Ishikawa (cell line): ENCODE measurements around the gene EFHC1.

ENCODE experiments used
- CEBPB ChIP-seq: IDR thresholded peaks from 2 replicates; pipeline ENCODE4 v1.6.1; 2012
- CREB1 ChIP-seq: IDR thresholded peaks from 2 replicates; pipeline ENCODE4 v1.6.1; 2012; ENCODE audit warnings: low read depth
- EGR1 ChIP-seq: IDR thresholded peaks from 2 replicates; pipeline ENCODE4 v1.6.1; 2012
- EP300 ChIP-seq: IDR thresholded peaks from 2 replicates; pipeline ENCODE4 v1.6.1; 2012; ENCODE audit warnings: borderline replicate concordance
- FOXM1 ChIP-seq: IDR thresholded peaks from 2 replicates; pipeline ENCODE4 v1.6.1; 2012; ENCODE audit warnings: low read depth, borderline replicate concordance
- MAX ChIP-seq: IDR thresholded peaks from 2 replicates; pipeline ENCODE4 v1.6.1; 2012
- RAD21 ChIP-seq: IDR thresholded peaks from 2 replicates; pipeline ENCODE4 v1.6.1; 2012; ENCODE audit warnings: low read depth
- TAF1 ChIP-seq: IDR thresholded peaks from 2 replicates; pipeline ENCODE4 v1.6.1; 2012; ENCODE audit warnings: low read depth, mild to moderate bottlenecking
- TCF12 ChIP-seq: IDR thresholded peaks from 2 replicates; pipeline ENCODE4 v1.6.1; 2012; ENCODE audit warnings: low read depth
- TEAD4 ChIP-seq: IDR thresholded peaks from 2 replicates; pipeline ENCODE4 v1.6.1; 2012
- YY1 ChIP-seq: IDR thresholded peaks from 2 replicates; pipeline ENCODE4 v1.6.1; 2012; ENCODE audit warnings: low read depth
- TF ChIP-seq, protein P1 (sequence below): IDR thresholded peaks from 2 replicates; pipeline ENCODE4 v1.6.1; 2012

DNA sequence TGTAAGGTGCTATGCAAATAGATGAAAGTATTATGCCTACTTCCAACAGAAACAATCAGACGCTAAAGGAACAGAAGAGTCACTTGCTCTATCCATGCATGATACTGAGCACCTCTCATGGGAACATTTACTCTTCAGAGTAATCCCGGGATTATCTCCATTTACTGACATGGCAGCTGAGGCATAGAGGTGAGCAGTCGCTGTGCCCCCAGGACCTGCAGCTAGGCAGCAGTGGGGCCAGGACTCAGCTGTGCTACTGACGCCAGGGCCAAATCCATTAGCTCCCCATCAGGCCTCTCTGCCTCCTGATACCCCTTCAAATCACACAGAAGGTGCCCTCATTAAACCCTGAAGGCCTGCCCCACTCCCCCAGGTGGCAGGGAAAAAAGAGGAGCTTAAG lies 104.8 kb downstream of the EFHC1 start:
- TF ChIP-seq YY1 (no peak), CREB1 (no peak), CEBPB (no peak), EP300 (no peak), FOXM1 (no peak), TAF1 (no peak), TCF12 (no peak), MAX (no peak), EGR1 (no peak), RAD21 (no peak), TEAD4 (no peak)
- TF ChIP-seq, protein P1, sequence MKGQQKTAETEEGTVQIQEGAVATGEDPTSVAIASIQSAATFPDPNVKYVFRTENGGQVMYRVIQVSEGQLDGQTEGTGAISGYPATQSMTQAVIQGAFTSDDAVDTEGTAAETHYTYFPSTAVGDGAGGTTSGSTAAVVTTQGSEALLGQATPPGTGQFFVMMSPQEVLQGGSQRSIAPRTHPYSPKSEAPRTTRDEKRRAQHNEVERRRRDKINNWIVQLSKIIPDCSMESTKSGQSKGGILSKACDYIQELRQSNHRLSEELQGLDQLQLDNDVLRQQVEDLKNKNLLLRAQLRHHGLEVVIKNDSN: no peak
